ENCODE data around the gene TRPV4. TPM values are rescaled to one million over a fixed set of nuclear protein-coding genes. Genes with fewer than 3 reads are reported as not detected.
A peak's percentile ranks its signal among the peaks of the same experiment; 100 is the strongest.

TRPV4 gene
- polyA plus RNA-seq, 1 of the 3 experiments (the other 2 are of a cell fraction), result 5.2 TPM

GRCh38 chr12:109757671-109758265 is 75.4 kb downstream of the TRPV4 start:
- CTCF ChIA-PET, result interaction anchor here (0.9 to 2.2 kb wide), 7 partner anchors 14 to 239 kb away, joined by 3 to 8 read pairs (median 4); partner anchors contain the start of gene FAM222A
- Histone ChIP-seq H3K9ac (no peak overlapping the region), H3K27me3 (ENCODE audit: insufficient read depth) (no peaks in the 10 kb centered on the region), H3K9me2 (no peaks in the 10 kb centered on the region), H3F3A (replicated peaks; ENCODE audit: insufficient read depth) (no peaks in the 10 kb centered on the region), H3K79me2 (ENCODE audit: insufficient read depth) (no peaks in the 10 kb centered on the region), H3K27ac (ENCODE audit: low read depth in 2 of 2, low read length in 1 of 2) (peak overlapping the region in 1 of 2 experiments; percentile 48; a peak in 2 of 4 replicates), H3K4me1 (ENCODE audit: control insufficient read depth in 1 of 2, insufficient read depth in 2 of 2, low read depth in 1 of 2, low read length in 1 of 2) (peaks cover 0 to 65% of the 10 kb centered on the region in 2 experiments; a peak in 1 of 4 replicates), H4K20me1 (ENCODE audit: insufficient read depth) (no peaks in the 10 kb centered on the region), H3K4me2 (no peak overlapping the region), H3K9me3 (peaks cover 14% of the 10 kb centered on the region; the same call in 1 of the 2 replicates), H3K4me3 (ENCODE audit: low read depth in 2 of 2, low read length in 1 of 2) (no peak overlapping the region), H2AFZ (ENCODE audit: low read depth) (no peak overlapping the region), H3K36me3 (replicated peaks in 1 of 2; ENCODE audit: control insufficient read depth in 1 of 2, insufficient read depth in 2 of 2, low read length in 1 of 2) (no peaks in the 10 kb centered on the region)
- 69% methylated on average over 11 of the region's 11 CpGs for WGBS (ENCODE audit: low lambda C conversion rate)
- POLR2A ChIA-PET, result interaction anchor here (1.7 kb wide), 1 partner anchor 43 kb away, joined by 6 read pairs; no protein-coding TSS in a partner anchor
- DNase-seq, result peak; percentile 7
- TF ChIP-seq ELF1 (IDR thresholded peaks at IDR 0.05) (no peak), USF2 (IDR thresholded peaks at IDR 0.05; ENCODE audit: borderline replicate concordance, low read depth, low read length) (no peak), GATA2 (CRISPR knock-in tag; IDR thresholded peaks at IDR 0.05) (no peak), JUND (IDR thresholded peaks at IDR 0.05) (no peak), SMC3 (IDR thresholded peaks at IDR 0.05; ENCODE audit: low read depth, low read length) (no peak), CTCF (IDR thresholded peaks at IDR 0.05) (no peak), TEAD4 (IDR thresholded peaks at IDR 0.05; ENCODE audit: borderline replicate concordance, insufficient read depth) (no peak), MXI1 (IDR thresholded peaks at IDR 0.05; ENCODE audit: low read depth, low read length) (no peak), RCOR1 (IDR thresholded peaks at IDR 0.05; ENCODE audit: low read length) (no peak), CHD2 (IDR thresholded peaks at IDR 0.05; ENCODE audit: low read length, partially characterized antibody) (no peak), RXRA (IDR thresholded peaks at IDR 0.05; ENCODE audit: borderline replicate concordance, low read depth) (no peak), SIN3A (IDR thresholded peaks at IDR 0.05; ENCODE audit: borderline replicate concordance, low read depth, low read length) (no peak), RAD21 (IDR thresholded peaks at IDR 0.05; ENCODE audit: low read length) (no peak), USF1 (IDR thresholded peaks at IDR 0.05; ENCODE audit: borderline replicate concordance, low read depth) (no peak), FOXJ3 (CRISPR knock-in tag; IDR thresholded peaks at IDR 0.05) (no peak)
- TF ChIP-seq, protein P1, sequence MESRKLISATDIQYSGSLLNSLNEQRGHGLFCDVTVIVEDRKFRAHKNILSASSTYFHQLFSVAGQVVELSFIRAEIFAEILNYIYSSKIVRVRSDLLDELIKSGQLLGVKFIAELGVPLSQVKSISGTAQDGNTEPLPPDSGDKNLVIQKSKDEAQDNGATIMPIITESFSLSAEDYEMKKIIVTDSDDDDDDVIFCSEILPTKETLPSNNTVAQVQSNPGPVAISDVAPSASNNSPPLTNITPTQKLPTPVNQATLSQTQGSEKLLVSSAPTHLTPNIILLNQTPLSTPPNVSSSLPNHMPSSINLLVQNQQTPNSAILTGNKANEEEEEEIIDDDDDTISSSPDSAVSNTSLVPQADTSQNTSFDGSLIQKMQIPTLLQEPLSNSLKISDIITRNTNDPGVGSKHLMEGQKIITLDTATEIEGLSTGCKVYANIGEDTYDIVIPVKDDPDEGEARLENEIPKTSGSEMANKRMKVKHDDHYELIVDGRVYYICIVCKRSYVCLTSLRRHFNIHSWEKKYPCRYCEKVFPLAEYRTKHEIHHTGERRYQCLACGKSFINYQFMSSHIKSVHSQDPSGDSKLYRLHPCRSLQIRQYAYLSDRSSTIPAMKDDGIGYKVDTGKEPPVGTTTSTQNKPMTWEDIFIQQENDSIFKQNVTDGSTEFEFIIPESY (IDR thresholded peaks at IDR 0.05; ENCODE audit: borderline replicate concordance, low read depth), result no peak
- TF ChIP-seq, protein P2, sequence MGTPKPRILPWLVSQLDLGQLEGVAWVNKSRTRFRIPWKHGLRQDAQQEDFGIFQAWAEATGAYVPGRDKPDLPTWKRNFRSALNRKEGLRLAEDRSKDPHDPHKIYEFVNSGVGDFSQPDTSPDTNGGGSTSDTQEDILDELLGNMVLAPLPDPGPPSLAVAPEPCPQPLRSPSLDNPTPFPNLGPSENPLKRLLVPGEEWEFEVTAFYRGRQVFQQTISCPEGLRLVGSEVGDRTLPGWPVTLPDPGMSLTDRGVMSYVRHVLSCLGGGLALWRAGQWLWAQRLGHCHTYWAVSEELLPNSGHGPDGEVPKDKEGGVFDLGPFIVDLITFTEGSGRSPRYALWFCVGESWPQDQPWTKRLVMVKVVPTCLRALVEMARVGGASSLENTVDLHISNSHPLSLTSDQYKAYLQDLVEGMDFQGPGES (IDR thresholded peaks at IDR 0.05; ENCODE audit: low read depth, low read length), result no peak
